SK-N-MC (cell line): ENCODE results near the gene PLA2G6.

Source experiments
- EZH2 ChIP-seq: fragments of 200-600 bp; sonication (generic); IDR thresholded peaks from one replicate; pipeline ENCODE4 v1.6.1; 2017; ENCODE audit warnings: antibody characterized with exemption
- FOXP2 ChIP-seq: optimal IDR thresholded peaks from 2 replicates; pipeline ENCODE3; 2011; ENCODE audit warnings: mild to moderate bottlenecking, moderate library complexity; ENCODE audit not compliant: insufficient read depth; ENCODE audit errors: extremely low read length, control extremely low read depth
- POLR2AphosphoS5 ChIP-seq: IDR thresholded peaks from 2 replicates; pipeline ENCODE4 v1.6.1; 2012; ENCODE audit warnings: mild to moderate bottlenecking, low read depth, low read length, borderline replicate concordance

DNA sequence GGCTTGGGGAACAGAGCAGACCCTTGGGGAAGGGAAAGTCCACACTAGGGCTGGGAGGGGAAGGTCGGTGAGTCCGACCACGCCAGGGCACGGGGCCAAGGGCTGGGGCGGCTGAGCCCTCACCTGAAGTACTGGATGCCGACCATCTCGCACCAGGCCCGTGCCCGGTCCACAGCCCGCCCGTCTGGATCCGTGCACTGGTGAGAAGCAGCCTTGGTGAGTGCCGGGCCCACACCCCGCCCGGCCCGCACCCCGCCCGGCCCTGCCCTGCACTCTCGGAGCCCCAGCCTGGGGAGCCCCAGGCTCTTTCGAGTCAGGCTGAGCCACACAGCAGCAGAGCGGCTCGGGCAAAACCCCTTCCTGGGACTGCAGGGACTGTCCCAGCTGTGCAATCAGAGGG, 69.2 kb downstream of the PLA2G6 start:
- TF ChIP-seq EZH2 (no peak), POLR2AphosphoS5 (no peak), FOXP2 (no peak)
